Caco-2 (cell line): Measurements from ENCODE around the gene CEP19. TPM values are rescaled to one million over a fixed set of nuclear protein-coding genes. Genes with fewer than 3 reads are reported as not detected.

ENCODE experiments used
- BruUV-seq: library from RNA; stranded (reverse); fragments of 400-500 nt; replicated peaks from 2 replicates; lab custom pipeline; 2021; lab: Mats Ljungman, UMichigan
- CTCF ChIA-PET: fragments of 300-600 bp; sonication (Branson Sonifier 250); formaldehyde crosslinking; loops from one replicate; lab custom pipeline; 2022; ENCODE audit warnings: antibody characterized with exemption; lab: Charles Lee
- POLR2A ChIA-PET: fragments of 300-600 bp; sonication (Branson Sonifier 250); formaldehyde crosslinking; loops from one replicate; lab custom pipeline; 2022; ENCODE audit warnings: antibody characterized with exemption; lab: Charles Lee
- DNase-seq, 2 experiments: peaks; one replicate each; pipeline versions ENCODE4 v3.0.0 to v3.0.0-alpha.2; 2020 to 2022
- H3K27me3 ChIP-seq: replicated peaks from 2 replicates; pipeline ENCODE4 v1.6.0; 2011; ENCODE audit warnings: low read length; ENCODE audit not compliant: control insufficient read depth, insufficient read depth
- H3K36me3 ChIP-seq: 2 replicates; pipeline ENCODE4 v1.5.1; 2011; ENCODE audit warnings: low read length; ENCODE audit not compliant: control insufficient read depth, insufficient read depth
- H3K4me1 ChIP-seq: fragments of 250-450 bp; sonication (Bioruptor Pico); 2 replicates; pipeline ENCODE4 v1.5.1; 2020; ENCODE audit warnings: mild to moderate bottlenecking
- H3K4me3 ChIP-seq: 2 replicates; pipeline ENCODE4 v1.5.1; 2011; ENCODE audit warnings: low read depth, mild to moderate bottlenecking, control low read depth, low read length
- H3K9me3 ChIP-seq: fragments of 250-450 bp; sonication (Bioruptor Pico); 2 replicates; pipeline ENCODE4 v1.5.1; 2020; ENCODE audit warnings: mild to moderate bottlenecking, moderate library complexity
- H3K27ac Mint-ChIP-seq: one replicate; pipeline ENCODE4 v1.8.0; 2022; ENCODE audit warnings: mixed read lengths; ENCODE audit not compliant: unreplicated experiment
- H3K27me3 Mint-ChIP-seq: one replicate; pipeline ENCODE4 v1.8.0; 2022; ENCODE audit warnings: mixed read lengths; ENCODE audit not compliant: insufficient read depth, unreplicated experiment
- H3K36me3 Mint-ChIP-seq: one replicate; pipeline ENCODE4 v1.8.0; 2022; ENCODE audit warnings: mild to moderate bottlenecking, mixed read lengths; ENCODE audit not compliant: insufficient read depth, unreplicated experiment
- H3K4me1 Mint-ChIP-seq: one replicate; pipeline ENCODE4 v1.8.0; 2022; ENCODE audit warnings: low read depth, mixed read lengths; ENCODE audit not compliant: unreplicated experiment
- H3K4me3 Mint-ChIP-seq: one replicate; pipeline ENCODE4 v1.8.0; 2022; ENCODE audit warnings: mild to moderate bottlenecking, moderate library complexity, mixed read lengths; ENCODE audit not compliant: unreplicated experiment
- H3K9me3 Mint-ChIP-seq: one replicate; pipeline ENCODE4 v1.8.0; 2022; ENCODE audit warnings: mixed read lengths; ENCODE audit not compliant: unreplicated experiment
- CTCF ChIP-seq, 2 experiments: fragments of 200-600 bp in 1 of 2; IDR thresholded peaks; 1 replicate in 1 of 2; 2 replicates in 1 of 2; pipeline versions ENCODE4 v1.5.1 to v1.8.0; 2011 to 2022; ENCODE audit warnings: antibody characterized with exemption in 1 of 2, control low read depth in 1 of 2, inconsistent platforms in 1 of 2, low read depth in 1 of 2, low read length in 1 of 2, mild to moderate bottlenecking in 1 of 2, moderate library complexity in 1 of 2; ENCODE audit not compliant: insufficient read depth in 1 of 2, severe bottlenecking in 1 of 2, unreplicated experiment in 1 of 2
- intact Hi-C: fragments of 100-400 bp; cut with micrococcal nuclease; formaldehyde crosslinking; loops from one replicate; pipeline ENCODE4 v1.10.0; 2022; ENCODE audit not compliant: unreplicated experiment
- total RNA-seq: library from RNA; stranded (reverse); gene quantifications from 2 replicates; pipeline ENCODE4 v1.2.3, GENCODE V29; 2022

The CEP19 gene
- total RNA-seq, 1 experiment from 2014 or later = 1.7 TPM

DNA sequence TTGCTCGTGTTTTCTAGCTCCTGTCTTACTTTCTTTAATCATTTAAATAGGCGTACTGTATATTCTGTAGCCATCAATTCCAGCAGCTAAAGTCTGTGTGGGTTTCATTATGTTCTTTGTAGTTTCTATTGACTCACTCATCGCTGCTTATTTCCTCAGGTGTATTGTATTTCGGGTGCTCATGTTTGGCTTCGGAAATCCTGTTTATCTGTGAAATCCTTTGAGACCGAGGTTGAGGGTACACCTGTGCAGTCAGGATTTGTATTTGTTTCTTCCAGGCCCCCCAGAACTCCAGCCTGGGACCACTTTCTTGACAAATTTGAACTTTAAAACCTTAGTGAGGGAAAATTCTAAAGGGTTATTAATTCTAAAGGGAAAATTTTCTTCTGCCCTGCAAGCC is 25.6 kb upstream of the CEP19 start:
- Histone ChIP-seq H3K9me3 (no peaks in the 10 kb centered on the region), H3K36me3 (no peaks in the 10 kb centered on the region), H3K27me3 (no peaks in the 10 kb centered on the region; the same call in 1 of the 2 replicates), H3K4me1 (no peaks in the 10 kb centered on the region; the same call in 1 of the 2 replicates), H3K4me3 (no peak overlapping the region)
- Mint-ChIP-seq H3K4me1 (peaks cover 14% of the 10 kb centered on the region), H3K9me3 (peaks cover 10% of the 10 kb centered on the region), H3K27me3 (no peaks in the 10 kb centered on the region), H3K27ac (no peak overlapping the region), H3K4me3 (no peak overlapping the region), H3K36me3 (peaks cover 25% of the 10 kb centered on the region)
- CTCF ChIA-PET = no interaction called here
- no peak for TF ChIP-seq CTCF (IDR thresholded peaks at IDR 0.05; ENCODE audit: insufficient read depth in 1 of 2, low read depth in 1 of 2, low read length in 1 of 2, severe bottlenecking in 1 of 2, unreplicated experiment in 1 of 2)
- no TSS peak for BruUV-seq
- POLR2A ChIA-PET = no interaction called here
- no peak for DNase-seq
- intact Hi-C loops = no loop called here

- Histone ChIP-seq H3K4me1 (no peaks in the 10 kb centered on the region; the same call in 1 of the 2 replicates), H3K27me3 (no peaks in the 10 kb centered on the region; the same call in 1 of the 2 replicates), H3K9me3 (no peaks in the 10 kb centered on the region), H3K4me3 (no peak overlapping the region), H3K36me3 (no peaks in the 10 kb centered on the region)
- DNase-seq = no peak
- no peak for TF ChIP-seq CTCF (IDR thresholded peaks at IDR 0.05; ENCODE audit: insufficient read depth in 1 of 2, low read depth in 1 of 2, low read length in 1 of 2, severe bottlenecking in 1 of 2, unreplicated experiment in 1 of 2)
- Mint-ChIP-seq H3K27me3 (no peaks in the 10 kb centered on the region), H3K9me3 (peaks cover 10% of the 10 kb centered on the region), H3K4me3 (no peak overlapping the region), H3K4me1 (peaks cover 13% of the 10 kb centered on the region), H3K27ac (peak overlapping the region; percentile 34), H3K36me3 (peaks cover 24% of the 10 kb centered on the region)
- intact Hi-C loops = no loop called here
- ChIA-PET POLR2A (no interaction called here), CTCF (interaction anchor here (0.6 kb wide), 1 partner anchor 92 kb away, joined by 6 read pairs; no protein-coding TSS in a partner anchor)
- BruUV-seq = no TSS peak
Observed at GRCh38 chr3:196736670-196737374, 24.8 kb upstream of the CEP19 start.

GRCh38 chr3:196735751-196736150 is 23.7 kb upstream of the CEP19 start:
- Histone ChIP-seq H3K4me1 (no peaks in the 10 kb centered on the region), H3K9me3 (no peaks in the 10 kb centered on the region), H3K36me3 (no peaks in the 10 kb centered on the region), H3K27me3 (no peaks in the 10 kb centered on the region; the same call in 1 of the 2 replicates), H3K4me3 (no peak overlapping the region)
- Mint-ChIP-seq H3K36me3 (peaks cover 19% of the 10 kb centered on the region), H3K27me3 (no peaks in the 10 kb centered on the region), H3K4me3 (no peak overlapping the region), H3K27ac (no peak overlapping the region), H3K9me3 (peaks cover 10% of the 10 kb centered on the region), H3K4me1 (peaks cover 5% of the 10 kb centered on the region)
- ChIA-PET POLR2A (no interaction called here), CTCF (no interaction called here)
- DNase-seq = no peak
- no peak for TF ChIP-seq CTCF (IDR thresholded peaks at IDR 0.05; ENCODE audit: insufficient read depth in 1 of 2, low read depth in 1 of 2, low read length in 1 of 2, severe bottlenecking in 1 of 2, unreplicated experiment in 1 of 2)
- BruUV-seq = no TSS peak
- intact Hi-C loops = no loop called here
